Kidney glomerular epithelial cell (primary cell): Measurements from ENCODE around the gene ADAMTSL1.
"Not testable (repeated sequence)": the region's sequence is repeated elsewhere in the genome, so short reads cannot be mapped to it uniquely, and the experiment has no call there.

Source experiments
- DNase-seq: peaks from one replicate; lab custom pipeline; 2025; lab: John Stamatoyannopoulos, UW

ADAMTSL1 gene

DNA sequence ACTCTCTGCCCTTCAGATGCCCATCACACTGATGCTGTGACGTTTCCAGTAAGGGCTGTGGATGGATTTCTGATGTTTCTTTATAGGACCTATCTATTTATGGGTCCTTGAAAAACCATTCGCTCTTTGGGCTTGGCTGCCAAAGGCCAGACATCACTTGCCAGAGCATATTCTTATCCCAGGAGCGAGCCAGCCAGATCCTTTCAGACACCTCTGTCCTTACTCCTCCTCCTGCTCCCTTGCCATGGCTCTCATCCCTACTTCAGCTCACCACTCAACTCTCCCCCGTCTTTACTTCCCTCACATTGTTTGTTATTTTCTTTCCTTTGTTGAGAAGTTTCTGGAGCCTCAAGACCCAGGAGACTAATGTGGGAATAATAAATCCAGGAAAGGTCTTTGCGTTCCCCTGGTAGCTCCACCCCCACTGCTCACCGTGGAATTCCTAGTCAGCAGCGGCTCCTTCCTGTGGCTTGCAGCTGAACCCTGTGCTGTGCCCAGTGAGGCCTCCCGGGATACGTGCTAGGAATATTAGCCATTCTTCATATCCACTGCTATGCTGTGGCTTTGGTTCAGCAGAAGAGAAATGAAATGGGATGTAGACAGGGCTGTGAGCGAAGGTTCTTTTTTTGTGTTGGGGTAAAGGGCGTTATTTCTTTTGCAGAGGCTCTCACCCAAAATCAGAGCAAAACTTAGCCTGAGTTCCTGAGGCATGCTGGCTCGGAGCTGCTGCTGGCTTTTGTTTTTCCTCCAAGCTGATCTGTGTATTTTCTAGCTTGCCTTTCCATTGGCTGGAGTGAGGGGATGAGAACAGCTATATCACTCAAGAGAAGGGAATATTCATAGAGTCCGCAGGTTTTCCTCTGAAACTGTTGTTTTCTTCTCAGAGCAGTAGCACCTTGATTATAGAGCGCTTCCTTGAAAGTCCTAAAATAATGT, 387.9 kb downstream of the ADAMTSL1 start:
- peak; percentile 1 for DNase-seq

DNA sequence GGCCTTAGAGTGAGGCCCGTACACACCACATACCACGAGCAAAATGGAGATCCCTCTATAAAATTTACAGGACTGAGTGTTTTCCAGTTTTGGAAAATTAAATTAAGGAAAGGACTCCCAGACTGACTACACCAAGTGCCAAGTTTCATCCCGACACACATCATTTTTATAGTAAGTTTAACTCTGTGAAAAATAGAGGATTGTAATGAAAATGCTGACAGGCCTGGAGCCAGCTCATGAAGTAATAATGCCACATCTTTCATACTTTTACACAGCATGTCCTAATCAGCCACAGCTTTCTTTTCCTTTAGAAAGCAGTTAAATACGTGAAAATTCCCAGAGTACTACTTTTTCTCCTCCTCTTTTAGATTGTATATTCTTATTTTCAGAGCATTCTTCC, 389.8 kb downstream of the ADAMTSL1 start:
- DNase-seq, result no peak

DNA sequence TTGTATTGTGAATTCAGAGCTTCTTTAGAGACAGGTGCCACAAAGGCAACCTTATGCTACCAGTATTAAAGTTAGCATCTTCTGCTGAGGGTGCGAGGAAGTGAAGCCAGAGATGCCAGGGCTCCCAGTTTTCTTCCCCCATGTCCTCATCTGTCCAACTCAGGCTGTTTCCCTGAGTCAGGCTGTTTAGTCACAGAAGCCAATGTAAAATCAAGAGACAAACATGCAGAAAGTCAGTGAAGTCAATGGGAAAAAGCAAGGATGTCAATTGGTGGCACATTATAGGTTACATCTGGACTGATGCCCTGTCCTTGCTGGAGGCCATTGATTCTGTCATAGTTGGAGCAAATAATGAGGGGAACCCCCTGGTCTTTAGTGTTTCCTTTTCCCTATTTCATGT, 390.6 kb downstream of the ADAMTSL1 start:
- DNase-seq, result no peak

DNA sequence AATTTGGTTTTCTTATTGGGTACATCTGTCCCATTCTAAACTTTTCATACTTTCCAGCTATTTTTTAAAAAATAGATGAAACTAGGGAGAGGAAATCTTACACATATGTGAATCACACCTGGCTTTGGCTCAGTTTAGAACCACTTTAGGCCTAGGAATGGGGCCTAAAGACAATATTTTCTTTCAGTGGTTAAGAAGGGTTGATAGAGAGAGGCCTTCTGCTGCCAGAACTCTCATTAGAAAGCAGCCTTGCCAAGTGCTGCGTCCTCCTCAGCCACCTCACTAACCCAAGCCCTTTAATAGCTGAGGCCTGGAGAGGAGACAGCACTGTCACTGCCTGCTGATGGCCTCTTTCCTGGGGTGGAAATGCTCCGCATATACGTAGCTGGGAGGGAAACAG, 391.6 kb downstream of the ADAMTSL1 start:
- DNase-seq, result no peak

DNA sequence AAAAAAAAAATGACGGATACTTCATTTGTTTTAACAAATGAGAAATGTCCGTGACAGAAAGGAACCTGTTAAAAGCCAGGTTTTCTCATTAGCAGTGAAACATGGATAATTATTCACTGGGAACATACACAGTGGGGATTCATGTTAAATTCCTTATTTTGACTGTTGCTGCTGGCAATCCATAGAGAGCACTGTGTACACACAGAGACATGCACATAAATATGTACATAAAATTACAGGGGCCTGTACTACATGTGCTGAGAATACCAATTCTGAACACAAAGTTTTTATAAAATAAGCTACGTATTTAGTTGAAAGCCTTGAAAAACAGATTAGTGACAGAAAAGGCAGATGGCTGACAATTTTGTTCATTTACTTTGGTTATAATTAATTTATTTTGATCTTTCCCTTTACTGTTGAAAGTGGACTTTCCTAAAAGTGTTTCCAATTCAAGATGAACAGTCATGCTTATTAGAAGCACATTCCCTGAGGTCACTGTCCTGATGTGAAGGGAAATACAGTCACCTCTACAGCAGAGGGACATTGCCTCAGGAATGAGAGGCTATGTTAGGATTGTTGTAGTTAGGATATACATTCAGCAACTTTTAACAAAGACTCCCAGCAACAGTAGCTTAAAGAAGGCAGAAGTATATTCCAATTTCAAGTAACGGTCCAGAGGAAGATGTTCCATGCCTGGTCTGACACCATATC, 392.3 kb downstream of the ADAMTSL1 start:
- DNase-seq, result no peak

DNA sequence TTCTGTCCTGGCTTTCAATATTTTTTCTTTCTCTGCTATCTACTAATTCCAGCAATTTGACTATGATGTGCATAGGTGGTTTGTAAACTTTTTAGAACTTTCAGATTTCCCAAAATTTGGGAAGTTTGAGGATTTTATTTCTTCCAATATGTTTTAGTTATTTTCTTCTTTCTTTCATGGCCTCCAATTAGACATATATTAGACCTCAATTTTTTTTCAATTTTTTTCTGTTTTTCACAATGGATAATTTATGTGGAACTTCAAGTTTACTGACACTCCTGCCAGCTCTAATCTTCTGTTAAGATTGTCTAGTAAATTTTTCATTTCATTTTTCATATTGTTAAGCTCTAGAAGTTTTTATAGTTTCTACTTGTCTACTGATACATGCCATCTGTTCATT, 395.8 kb downstream of the ADAMTSL1 start:
- DNase-seq, result no peak

DNA sequence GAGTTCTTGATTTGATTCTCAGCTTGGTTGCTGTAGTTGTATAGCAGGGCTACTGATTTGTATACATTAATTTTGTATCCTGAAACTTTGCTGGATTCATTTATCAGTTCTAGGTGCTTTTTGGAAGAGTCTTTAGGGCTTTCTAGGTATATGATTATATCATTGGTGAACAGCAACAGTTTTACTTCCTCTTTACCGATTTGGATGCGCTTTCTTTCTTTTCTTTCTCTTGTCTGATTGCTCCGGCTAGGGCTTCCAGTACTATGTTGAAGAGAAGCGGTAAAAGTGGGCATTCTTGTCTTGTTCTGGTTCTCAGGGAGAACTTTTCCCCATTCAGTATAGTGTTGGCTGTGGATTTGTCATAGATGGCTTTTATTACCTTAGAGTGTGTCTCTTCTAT, 400.1 kb downstream of the ADAMTSL1 start:
- no peak for DNase-seq

DNA sequence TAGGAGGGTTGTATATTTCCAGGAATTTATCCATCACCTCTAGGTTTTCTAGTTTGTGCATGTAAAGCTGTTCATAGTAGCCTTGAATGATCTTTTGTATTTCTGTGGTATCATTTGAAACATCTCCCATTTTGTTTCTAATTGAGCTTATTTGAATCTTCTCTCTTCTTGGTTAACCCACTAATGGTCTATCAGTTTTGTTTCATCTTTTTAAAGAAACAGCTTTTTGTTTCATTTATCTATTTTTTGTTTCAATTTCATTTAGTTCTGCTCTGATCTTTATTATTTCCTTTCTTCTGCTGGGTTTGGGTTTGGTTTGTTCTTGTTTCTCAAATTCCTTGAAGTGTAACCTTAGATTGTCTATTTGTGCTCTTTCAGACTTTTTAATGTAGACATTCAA, 401.0 kb downstream of the ADAMTSL1 start:
- DNase-seq, result not testable (repeated sequence)

DNA sequence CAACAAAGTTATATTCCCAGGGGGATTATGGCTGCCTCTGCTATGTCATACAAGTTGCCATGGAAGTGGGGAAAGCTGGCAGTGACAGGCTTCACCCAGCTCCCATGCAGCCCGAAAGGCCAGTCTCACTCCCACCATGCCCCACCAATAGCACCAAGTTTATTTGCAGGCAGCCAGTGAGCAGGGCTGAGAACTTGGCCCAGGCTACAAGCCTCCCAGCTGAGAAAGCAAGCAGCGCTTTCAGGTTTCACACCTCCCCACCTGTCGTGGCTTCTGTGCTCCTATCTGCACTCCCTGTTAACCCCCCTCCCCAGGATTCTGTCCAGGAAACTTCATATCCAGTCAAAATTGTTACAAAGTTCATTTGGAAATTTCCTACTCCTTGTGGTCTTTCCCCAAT, 404.0 kb downstream of the ADAMTSL1 start:
- DNase-seq, result no peak

DNA sequence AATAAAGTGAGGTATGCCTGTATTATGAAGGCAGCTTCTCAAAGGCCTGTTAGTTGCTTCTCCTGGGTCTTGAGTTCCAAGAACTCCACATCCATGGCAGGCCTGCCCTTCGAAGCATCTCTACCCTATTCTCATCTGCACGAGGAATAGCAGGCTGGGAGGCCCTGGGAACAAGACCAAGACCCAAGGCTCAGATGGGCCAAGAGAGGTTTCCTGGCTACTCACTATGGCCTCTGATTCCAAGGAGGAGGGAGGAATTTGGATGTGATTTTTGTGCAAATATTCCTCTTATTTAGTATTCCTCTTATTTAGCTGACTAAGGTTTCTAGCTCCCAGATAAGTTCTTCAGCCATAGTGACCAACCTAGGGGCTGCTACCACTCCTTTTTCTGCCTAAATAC, 407.8 kb downstream of the ADAMTSL1 start:
- no peak for DNase-seq

DNA sequence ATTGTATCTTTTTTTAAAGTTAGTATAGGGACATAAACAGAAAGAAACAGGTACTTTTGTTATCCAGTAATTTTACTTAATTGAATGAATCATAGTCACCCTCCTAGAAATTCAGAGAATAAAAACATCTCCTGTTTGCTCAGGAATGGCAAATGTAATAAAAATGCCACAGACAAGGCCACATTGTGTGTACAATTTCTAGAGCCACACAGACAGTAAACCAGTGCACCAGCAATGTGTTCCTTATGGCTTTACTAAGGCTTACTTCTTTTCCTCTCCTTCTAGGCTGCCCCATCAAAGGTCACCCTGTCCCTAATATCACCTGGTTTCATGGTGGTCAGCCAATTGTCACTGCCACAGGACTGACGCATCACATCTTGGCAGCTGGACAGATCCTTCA, 413.6 kb downstream of the ADAMTSL1 start:
- no peak for DNase-seq

DNA sequence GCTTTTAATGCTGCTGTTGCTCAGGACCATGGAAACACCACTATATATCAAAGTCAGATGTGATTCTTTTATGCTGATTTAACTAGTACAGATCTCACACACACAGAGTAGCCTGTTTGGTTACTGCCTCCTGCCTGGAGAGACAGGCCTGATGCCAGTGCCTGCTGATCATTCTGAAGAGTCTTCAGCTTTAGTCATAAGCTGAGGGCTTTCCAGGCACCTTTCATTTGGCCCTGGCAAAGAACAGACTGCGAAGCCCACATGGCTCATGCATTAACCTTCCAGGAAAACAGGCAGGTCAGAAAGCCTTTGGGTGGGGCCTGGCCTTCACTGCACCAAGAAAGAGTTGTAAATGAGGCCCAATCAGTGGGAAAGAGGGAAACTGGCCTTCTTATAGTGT, 414.3 kb downstream of the ADAMTSL1 start:
- DNase-seq, result no peak

DNA sequence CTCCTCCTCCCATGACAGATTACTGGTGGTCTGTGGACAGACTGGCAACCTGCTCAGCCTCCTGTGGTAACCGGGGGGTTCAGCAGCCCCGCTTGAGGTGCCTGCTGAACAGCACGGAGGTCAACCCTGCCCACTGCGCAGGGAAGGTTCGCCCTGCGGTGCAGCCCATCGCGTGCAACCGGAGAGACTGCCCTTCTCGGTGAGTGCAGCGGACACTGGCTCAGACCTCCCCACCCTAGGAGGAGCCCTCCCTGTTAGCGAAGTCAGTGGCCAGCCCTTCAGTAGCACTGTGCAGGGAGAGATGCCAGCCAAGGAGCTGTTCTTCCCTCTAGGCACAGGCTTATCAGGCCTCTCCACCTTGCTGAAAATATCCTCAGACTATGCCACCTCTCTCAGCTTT, 415.6 kb downstream of the ADAMTSL1 start:
- DNase-seq, result no peak

DNA sequence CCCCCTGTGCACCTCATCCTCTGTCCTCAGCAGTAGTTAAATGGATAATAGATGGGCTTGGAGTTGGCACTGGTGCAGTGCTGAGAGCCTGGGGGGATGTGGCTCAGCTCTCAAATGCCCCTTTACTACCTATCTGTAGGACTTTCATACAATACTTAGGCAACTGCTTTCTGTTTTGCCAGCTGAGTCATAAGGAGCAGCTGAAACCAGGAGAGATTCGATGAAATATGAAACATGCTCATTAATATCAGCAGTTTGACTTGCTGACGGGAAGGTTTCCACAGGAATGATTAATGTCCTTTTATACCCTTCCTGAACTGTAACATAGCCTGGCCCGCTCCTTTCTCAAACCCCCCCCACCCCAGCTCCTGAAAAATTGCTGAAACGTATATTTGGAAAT, 416.4 kb downstream of the ADAMTSL1 start:
- DNase-seq, result no peak

DNA sequence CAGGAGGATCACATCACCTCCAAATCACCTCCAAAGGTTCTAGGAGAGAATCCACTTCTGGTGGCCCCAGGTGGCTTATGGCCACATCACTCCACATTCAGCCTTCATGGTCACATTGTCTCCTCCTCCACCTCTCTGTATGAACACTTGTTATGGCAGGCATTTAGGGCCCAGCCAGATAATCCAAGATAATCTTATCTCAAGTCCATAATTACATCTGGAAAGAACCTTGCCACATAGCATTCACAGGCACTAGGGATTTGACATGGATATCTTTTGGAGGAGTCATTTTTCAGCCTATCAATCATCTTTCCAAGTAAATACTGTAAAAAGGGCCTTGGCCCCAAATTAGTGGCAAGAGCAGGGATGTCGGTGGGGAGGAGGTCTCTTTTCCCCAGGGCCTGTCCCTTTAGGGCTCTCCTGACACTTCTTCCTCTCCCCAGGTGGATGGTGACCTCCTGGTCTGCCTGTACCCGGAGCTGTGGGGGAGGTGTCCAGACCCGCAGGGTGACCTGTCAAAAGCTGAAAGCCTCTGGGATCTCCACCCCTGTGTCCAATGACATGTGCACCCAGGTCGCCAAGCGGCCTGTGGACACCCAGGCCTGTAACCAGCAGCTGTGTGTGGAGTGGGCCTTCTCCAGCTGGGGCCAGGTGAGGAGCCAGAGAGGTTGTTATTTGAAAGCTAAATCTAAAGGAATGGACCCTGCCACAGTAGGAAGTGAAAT, 418.2 kb downstream of the ADAMTSL1 start:
- no peak for DNase-seq

DNA sequence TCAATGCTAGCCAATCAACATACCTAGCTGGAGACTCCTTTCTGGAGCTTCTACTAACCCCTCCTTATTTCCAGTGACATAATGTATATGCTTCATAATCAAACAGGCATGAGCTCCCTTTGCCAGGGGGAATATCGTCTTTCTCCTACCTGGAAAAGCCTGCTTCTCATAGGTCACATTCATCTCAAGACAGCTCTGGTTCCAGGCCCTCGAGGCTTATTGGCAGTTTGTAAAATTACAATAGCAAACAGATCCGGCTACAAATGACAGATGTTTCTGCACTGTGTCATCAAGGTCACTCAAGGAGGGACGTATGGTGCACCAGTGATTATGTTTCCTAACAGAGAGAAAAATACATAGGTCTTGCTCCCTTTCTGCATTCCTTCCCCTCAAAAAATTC, 419.1 kb downstream of the ADAMTSL1 start:
- no peak for DNase-seq

DNA sequence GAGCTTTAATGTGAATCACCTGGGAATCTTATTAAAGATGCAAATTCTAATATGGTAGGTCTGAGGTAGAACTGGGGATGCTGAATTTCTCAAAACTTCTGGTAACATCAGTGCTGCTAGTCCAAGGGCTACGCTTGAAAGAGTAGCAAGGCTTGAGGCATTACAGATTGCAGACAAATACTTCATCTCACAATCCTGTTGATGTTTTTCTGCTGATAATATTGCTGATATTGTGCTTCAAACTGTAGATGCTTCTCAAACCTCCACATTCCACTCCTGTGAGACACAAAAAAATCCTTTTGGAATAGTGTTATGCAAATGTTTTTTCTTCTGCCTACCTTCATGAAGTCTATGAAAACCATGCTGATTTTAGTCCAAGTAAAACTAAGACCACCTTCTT, 419.5 kb downstream of the ADAMTSL1 start:
- DNase-seq, result no peak

DNA sequence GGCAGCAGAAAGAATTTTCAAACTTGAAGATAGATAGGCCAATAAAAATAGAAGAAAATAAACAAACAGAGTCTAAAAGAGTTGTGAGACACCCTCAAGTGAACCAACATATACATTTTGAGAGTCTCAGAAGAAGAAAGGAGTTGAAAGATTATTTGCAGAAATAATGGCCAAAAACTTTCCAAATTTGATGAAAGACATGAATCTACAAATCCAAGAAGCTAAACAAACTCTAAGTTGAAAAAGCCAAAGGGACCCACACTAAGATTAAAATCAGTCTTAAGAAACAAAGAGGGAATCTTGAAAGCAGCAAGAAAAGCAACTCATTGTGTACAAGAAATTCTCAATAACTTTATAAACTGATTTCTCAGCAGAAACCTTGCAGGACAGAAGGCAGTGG, 422.1 kb downstream of the ADAMTSL1 start:
- no peak for DNase-seq

DNA sequence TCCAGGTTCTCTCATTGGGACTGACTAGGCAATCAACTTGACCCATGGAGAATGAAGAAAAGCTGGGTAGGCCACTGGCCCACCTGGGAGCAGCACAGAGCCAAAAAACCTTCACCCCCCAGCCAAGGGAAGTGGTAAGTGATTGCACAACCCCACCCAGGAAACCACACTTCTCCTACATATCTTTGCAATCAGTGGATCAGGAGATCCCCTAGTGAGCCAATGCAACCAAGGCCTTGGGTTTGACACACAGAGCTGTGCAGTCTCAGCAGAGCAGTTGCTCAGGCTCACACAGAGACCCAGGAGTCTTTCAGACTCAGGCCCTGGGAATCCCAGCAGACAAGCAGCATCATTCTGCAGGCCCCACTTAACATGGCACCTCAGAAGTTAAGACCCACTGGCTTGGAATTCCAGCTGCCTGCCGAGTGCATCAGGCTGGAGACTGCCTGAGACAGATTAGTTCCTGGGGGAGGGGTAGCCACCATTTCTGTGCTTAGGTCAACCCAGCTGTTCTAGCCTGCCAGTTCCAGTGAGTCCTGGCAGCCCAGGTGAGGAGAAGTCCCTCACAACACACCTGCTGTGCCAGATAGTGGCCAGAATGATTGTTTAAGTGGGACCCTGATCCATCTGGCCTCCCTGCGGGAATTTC, 422.7 kb downstream of the ADAMTSL1 start:
- DNase-seq, result no peak

DNA sequence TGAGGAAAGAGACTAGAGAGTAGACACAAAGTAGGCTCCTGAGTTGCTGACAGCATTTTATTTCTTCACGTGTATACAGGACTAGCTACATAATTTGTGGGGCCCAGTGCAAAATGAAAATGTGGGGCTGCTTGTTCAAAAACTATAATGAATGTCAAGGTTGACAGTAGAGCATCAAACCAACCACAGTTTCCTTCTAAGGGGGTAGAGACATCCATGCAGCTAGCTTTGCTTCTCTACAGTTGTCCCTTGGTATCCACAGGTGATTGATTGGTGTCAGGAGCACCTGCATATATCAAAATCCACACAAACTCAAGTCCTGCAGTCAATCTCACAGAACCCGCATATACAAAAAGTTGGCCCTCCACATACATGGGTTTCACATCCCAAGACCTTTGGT, 429.5 kb downstream of the ADAMTSL1 start:
- no peak for DNase-seq

DNA sequence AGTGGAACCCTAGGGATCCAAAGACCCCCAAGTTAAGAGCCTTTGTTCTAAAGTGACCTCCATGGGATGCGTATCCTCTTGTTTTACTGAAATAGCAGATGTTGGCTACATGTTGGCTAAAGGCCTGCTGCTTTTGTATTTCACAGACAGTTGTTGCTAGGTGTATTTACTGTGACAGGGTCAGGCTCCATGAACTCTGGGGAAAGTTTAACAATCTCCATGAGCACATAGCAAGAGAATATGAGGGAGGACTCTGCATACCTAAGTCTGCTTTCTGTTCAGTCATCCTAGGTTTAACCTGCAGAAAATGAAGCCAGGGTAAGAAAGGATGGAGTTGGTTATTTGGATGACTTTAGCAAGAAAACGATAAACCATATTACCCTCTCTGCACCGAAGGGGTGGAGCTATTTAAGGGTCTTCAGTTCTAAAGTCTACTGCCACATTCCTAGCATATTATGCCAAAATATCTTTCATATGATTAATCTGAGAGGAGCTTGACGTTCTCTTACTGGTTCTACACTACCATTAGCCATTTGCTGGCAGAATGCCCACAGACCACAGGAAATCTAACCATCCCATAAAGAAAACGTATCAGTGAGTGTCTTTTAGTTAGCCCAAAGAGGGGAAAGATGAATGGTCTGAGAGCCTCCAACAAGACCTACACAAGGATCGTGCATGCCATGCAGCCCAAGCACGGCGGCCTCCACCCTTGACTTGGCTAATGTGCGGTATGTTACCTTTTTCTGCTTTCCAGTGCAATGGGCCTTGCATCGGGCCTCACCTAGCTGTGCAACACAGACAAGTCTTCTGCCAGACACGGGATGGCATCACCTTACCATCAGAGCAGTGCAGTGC, 431.3 kb downstream of the ADAMTSL1 start:
- peak; percentile 71 for DNase-seq
